H9 (cell line): ENCODE measurements around the gene RNU2-63P. TPM values are rescaled to one million over a fixed set of nuclear protein-coding genes. Genes with fewer than 3 reads are reported as not detected.
A peak's percentile ranks its signal among the peaks of the same experiment; 100 is the strongest.

Experiments
- DNase-seq: peaks from one replicate; pipeline ENCODE4 v3.0.0-alpha.2; 2017
- H2AFZ ChIP-seq: one replicate; pipeline ENCODE4 v1.6.1; 2013; ENCODE audit warnings: mild to moderate bottlenecking, low read length, control low read depth, moderate library complexity
- H2AK5ac ChIP-seq: 2 replicates; pipeline ENCODE4 v1.6.1; 2013; ENCODE audit warnings: low read length, control low read depth, mixed read lengths; ENCODE audit not compliant: insufficient read length
- H2BK120ac ChIP-seq: one replicate; pipeline ENCODE4 v1.6.1; 2013; ENCODE audit warnings: low read depth, mild to moderate bottlenecking, low read length, control low read depth, inconsistent platforms; ENCODE audit not compliant: poor library complexity, severe bottlenecking
- H2BK12ac ChIP-seq: 2 replicates; pipeline ENCODE4 v1.6.1; 2013; ENCODE audit warnings: low read length, control low read depth, mixed read lengths, low read depth; ENCODE audit not compliant: insufficient read length
- H2BK15ac ChIP-seq: 2 replicates; pipeline ENCODE4 v1.6.1; 2013; ENCODE audit warnings: low read depth, low read length, control low read depth
- H2BK20ac ChIP-seq: one replicate; pipeline ENCODE4 v1.6.1; 2013; ENCODE audit warnings: low read depth, mild to moderate bottlenecking, low read length, control low read depth, inconsistent platforms; ENCODE audit not compliant: poor library complexity, severe bottlenecking
- H2BK5ac ChIP-seq: 2 replicates; pipeline ENCODE4 v1.6.1; 2013; ENCODE audit warnings: low read length, control low read depth, mixed read lengths; ENCODE audit not compliant: insufficient read length
- H3K14ac ChIP-seq: 2 replicates; pipeline ENCODE4 v1.6.1; 2013; ENCODE audit warnings: low read length, control low read depth; ENCODE audit not compliant: insufficient read depth
- H3K18ac ChIP-seq: 2 replicates; pipeline ENCODE4 v1.6.1; 2013; ENCODE audit warnings: low read depth, mild to moderate bottlenecking, mixed read lengths, low read length, control low read depth; ENCODE audit not compliant: insufficient read length
- H3K23ac ChIP-seq: 2 replicates; pipeline ENCODE4 v1.6.1; 2013; ENCODE audit warnings: low read length, control low read depth, mixed read lengths, low read depth; ENCODE audit not compliant: insufficient read length
- H3K23me2 ChIP-seq: 2 replicates; pipeline ENCODE4 v1.6.1; 2013; ENCODE audit warnings: low read depth, mild to moderate bottlenecking, mixed read lengths, low read length, control low read depth; ENCODE audit not compliant: insufficient read length, poor library complexity, severe bottlenecking
- H3K27ac ChIP-seq: 2 replicates; pipeline ENCODE4 v1.5.1; 2013; ENCODE audit warnings: low read length, control low read depth, mixed read lengths, low read depth; ENCODE audit not compliant: insufficient read length
- H3K27me3 ChIP-seq: 2 replicates; pipeline ENCODE4 v1.6.1; 2013; ENCODE audit warnings: low read length, control low read depth, inconsistent platforms; ENCODE audit not compliant: insufficient read depth
- H3K4ac ChIP-seq: 2 replicates; pipeline ENCODE4 v1.6.1; 2013; ENCODE audit warnings: low read depth, mild to moderate bottlenecking, control low read depth, inconsistent platforms, low read length, moderate library complexity
- H3K4me1 ChIP-seq: 2 replicates; pipeline ENCODE4 v1.6.1; 2013; ENCODE audit warnings: low read length, control low read depth, inconsistent platforms; ENCODE audit not compliant: insufficient read depth
- H3K4me2 ChIP-seq: 2 replicates; pipeline ENCODE4 v1.6.1; 2013; ENCODE audit warnings: low read length, control low read depth, mixed read lengths; ENCODE audit not compliant: insufficient read length, insufficient read depth
- H3K56ac ChIP-seq: 2 replicates; pipeline ENCODE4 v1.6.1; 2013; ENCODE audit warnings: low read depth, mild to moderate bottlenecking, mixed read lengths, low read length, control low read depth; ENCODE audit not compliant: insufficient read length
- H3K79me1 ChIP-seq: 2 replicates; pipeline ENCODE4 v1.6.1; 2013; ENCODE audit warnings: low read depth, mild to moderate bottlenecking, moderate library complexity, low read length, control low read depth, inconsistent platforms; ENCODE audit not compliant: insufficient read depth, poor library complexity, severe bottlenecking
- H3K79me2 ChIP-seq: 2 replicates; pipeline ENCODE4 v1.6.1; 2013; ENCODE audit warnings: low read length, control low read depth, inconsistent platforms; ENCODE audit not compliant: insufficient read depth
- H3K9ac ChIP-seq: 2 replicates; pipeline ENCODE4 v1.6.1; 2013; ENCODE audit warnings: low read length, control low read depth, mixed read lengths; ENCODE audit not compliant: insufficient read length; ENCODE audit errors: extremely low read depth
- H3K9me3 ChIP-seq: one replicate; pipeline ENCODE4 v1.6.1; 2013; ENCODE audit warnings: low read depth, low read length, inconsistent platforms; ENCODE audit not compliant: control insufficient read depth
- H3T11ph ChIP-seq: one replicate; pipeline ENCODE4 v1.6.1; 2013; ENCODE audit warnings: mild to moderate bottlenecking, low read length, control low read depth, inconsistent platforms
- H4K20me1 ChIP-seq: one replicate; pipeline ENCODE4 v1.6.1; 2013; ENCODE audit not compliant: control insufficient read depth, insufficient read length, insufficient read depth
- H4K5ac ChIP-seq: 2 replicates; pipeline ENCODE4 v1.6.1; 2013; ENCODE audit warnings: low read depth, mild to moderate bottlenecking, mixed read lengths, low read length, control low read depth; ENCODE audit not compliant: insufficient read length
- H4K8ac ChIP-seq: replicated peaks from 2 replicates; pipeline ENCODE4 v1.6.1; 2013; ENCODE audit warnings: low read length, control low read depth, mixed read lengths, low read depth; ENCODE audit not compliant: insufficient read length
- H4K91ac ChIP-seq: 2 replicates; pipeline ENCODE4 v1.6.1; 2013; ENCODE audit warnings: low read depth, mild to moderate bottlenecking, moderate library complexity, mixed read lengths, low read length, control low read depth; ENCODE audit not compliant: insufficient read length
- H3K27ac Mint-ChIP-seq, 3 experiments: 2 replicates in 2 of 3; 3 replicates in 1 of 3; pipeline ENCODE4 v1.8.0; 2020 to 2021; ENCODE audit warnings: mixed read lengths in 3 of 3, mild to moderate bottlenecking in 1 of 3, moderate library complexity in 1 of 3
- H3K27me3 Mint-ChIP-seq: 2 replicates; pipeline ENCODE4 v1.8.0; 2021; ENCODE audit warnings: low read depth, mild to moderate bottlenecking, moderate library complexity, mixed read lengths
- H3K36me3 Mint-ChIP-seq, 3 experiments: 2 replicates in 2 of 3; 3 replicates in 1 of 3; pipeline ENCODE4 v1.8.0; 2020 to 2021; ENCODE audit warnings: low read depth in 3 of 3, mixed read lengths in 3 of 3; ENCODE audit not compliant: insufficient read depth in 1 of 3
- H3K4me1 Mint-ChIP-seq, 2 experiments: 2 replicates each; pipeline ENCODE4 v1.8.0; 2020; ENCODE audit warnings: mixed read lengths in 2 of 2
- H3K4me3 Mint-ChIP-seq, 2 experiments: 2 replicates in 1 of 2; 3 replicates in 1 of 2; pipeline ENCODE4 v1.8.0; 2020 to 2021; ENCODE audit warnings: mild to moderate bottlenecking in 2 of 2, mixed read lengths in 2 of 2, moderate library complexity in 1 of 2
- H3K9me3 Mint-ChIP-seq, 2 experiments: 2 replicates in 1 of 2; 3 replicates in 1 of 2; pipeline ENCODE4 v1.8.0; 2020; ENCODE audit warnings: mild to moderate bottlenecking in 2 of 2, mixed read lengths in 2 of 2, moderate library complexity in 1 of 2
- WGBS: extraction: QIAGEN DNeasy Blood & Tissue Kit; methylation state at CpG from one replicate; pipeline ENCODE4 v1.1.7; 2013; ENCODE audit warnings: missing lambda C conversion rate, low lambda C conversion rate, mixed read lengths; ENCODE audit not compliant: insufficient read length; ENCODE audit errors: extremely low coverage; 5-methylcytosine and 5-hydroxymethylcytosine counted together
- total RNA-seq: library from RNA; stranded (reverse); gene quantifications from 2 replicates; pipeline ENCODE4 v1.2.1, GENCODE V29; 2021
- TF ChIP-seq, protein P1 (sequence below): fragments of 200-600 bp; sonication (generic); conservative IDR thresholded peaks from 3 replicates; pipeline ENCODE4 v1.8.0; 2021; ENCODE audit warnings: antibody characterized with exemption, mild to moderate bottlenecking

RNU2-63P gene
- total RNA-seq, 1 experiment from 2014 or later: 31.1 TPM

GRCh38 chr2:88005776-88006175 is 10.6 kb downstream of the RNU2-63P start:
- no peak overlapping the region for H3K4me2 ChIP-seq
- no peak overlapping the region for H3K56ac ChIP-seq
- H3K79me2 ChIP-seq: no peaks in the 10 kb centered on the region
- no peak overlapping the region for H2AK5ac ChIP-seq
- H3K9me3 Mint-ChIP-seq: no peaks in the 10 kb centered on the region
- no peak overlapping the region for H3K14ac ChIP-seq
- H3K27ac Mint-ChIP-seq: no peak overlapping the region
- H3K23me2 ChIP-seq: no peaks in the 10 kb centered on the region
- H3T11ph ChIP-seq: no peak overlapping the region
- no peak overlapping the region for H2BK120ac ChIP-seq
- no peaks in the 10 kb centered on the region for H4K20me1 ChIP-seq
- no peaks in the 10 kb centered on the region; a peak in 1 of 7 replicates for H3K36me3 Mint-ChIP-seq
- no peak overlapping the region for H2AFZ ChIP-seq
- TF ChIP-seq, protein P1, sequence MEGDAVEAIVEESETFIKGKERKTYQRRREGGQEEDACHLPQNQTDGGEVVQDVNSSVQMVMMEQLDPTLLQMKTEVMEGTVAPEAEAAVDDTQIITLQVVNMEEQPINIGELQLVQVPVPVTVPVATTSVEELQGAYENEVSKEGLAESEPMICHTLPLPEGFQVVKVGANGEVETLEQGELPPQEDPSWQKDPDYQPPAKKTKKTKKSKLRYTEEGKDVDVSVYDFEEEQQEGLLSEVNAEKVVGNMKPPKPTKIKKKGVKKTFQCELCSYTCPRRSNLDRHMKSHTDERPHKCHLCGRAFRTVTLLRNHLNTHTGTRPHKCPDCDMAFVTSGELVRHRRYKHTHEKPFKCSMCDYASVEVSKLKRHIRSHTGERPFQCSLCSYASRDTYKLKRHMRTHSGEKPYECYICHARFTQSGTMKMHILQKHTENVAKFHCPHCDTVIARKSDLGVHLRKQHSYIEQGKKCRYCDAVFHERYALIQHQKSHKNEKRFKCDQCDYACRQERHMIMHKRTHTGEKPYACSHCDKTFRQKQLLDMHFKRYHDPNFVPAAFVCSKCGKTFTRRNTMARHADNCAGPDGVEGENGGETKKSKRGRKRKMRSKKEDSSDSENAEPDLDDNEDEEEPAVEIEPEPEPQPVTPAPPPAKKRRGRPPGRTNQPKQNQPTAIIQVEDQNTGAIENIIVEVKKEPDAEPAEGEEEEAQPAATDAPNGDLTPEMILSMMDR: no peak
- H4K8ac ChIP-seq: no peak overlapping the region
- H3K18ac ChIP-seq: no peak overlapping the region
- H2BK5ac ChIP-seq: no peak overlapping the region
- H3K4me1 ChIP-seq: no peaks in the 10 kb centered on the region; the same call in 1 of the 2 replicates
- H2BK12ac ChIP-seq: no peak overlapping the region
- H3K27ac ChIP-seq: no peak overlapping the region
- H3K4me1 Mint-ChIP-seq: peaks cover 25 to 35% of the 10 kb centered on the region in 2 experiments
- peak; percentile 9 for DNase-seq
- H3K27me3 ChIP-seq: no peaks in the 10 kb centered on the region
- H3K23ac ChIP-seq: no peak overlapping the region
- no CpG with 5 or more reads among the region's 6 CpGs for WGBS
- no peak overlapping the region; a peak in 1 of 5 replicates for H3K4me3 Mint-ChIP-seq
- peak overlapping the region; percentile 3 for H2BK20ac ChIP-seq
- no peak overlapping the region for H4K91ac ChIP-seq
- no peak overlapping the region for H4K5ac ChIP-seq
- no peak overlapping the region for H2BK15ac ChIP-seq
- H3K27me3 Mint-ChIP-seq: no peaks in the 10 kb centered on the region; the same call in 1 of the 2 replicates
- no peak overlapping the region for H3K4ac ChIP-seq
- no peaks in the 10 kb centered on the region for H3K79me1 ChIP-seq
- H3K9me3 ChIP-seq: no peaks in the 10 kb centered on the region
- H3K9ac ChIP-seq: no peak overlapping the region
